Body of pancreas (tissue), 4 donors: ENCODE measurements around the gene SGMS1. TPM values are rescaled to one million over a fixed set of nuclear protein-coding genes. Genes with fewer than 3 reads are reported as not detected.
A peak's percentile ranks its signal among the peaks of the same experiment; 100 is the strongest.

ENCODE experiments used
- ATAC-seq: fragments of 150-250 bp; one replicate; pipeline ENCODE4 v1.9.1; 2016
- DNase-seq, 4 donors: peaks; one replicate each; pipeline ENCODE4 v3.0.0-alpha.2; 2019
- H3K27ac ChIP-seq, 4 donors: fragments of 200-600 bp; sonication (generic); 1 replicate in 3 of 4; 2 replicates in 1 of 4; pipeline versions ENCODE4 v1.5.1 to v1.6.1; 2016 to 2019; ENCODE audit warnings: mild to moderate bottlenecking in 1 of 4, mixed read lengths in 1 of 4, moderate library complexity in 1 of 4
- H3K27me3 ChIP-seq, 2 donors: fragments of 200-600 bp; sonication (generic); one replicate each; pipeline ENCODE4 v1.6.0; 2016; ENCODE audit warnings: mild to moderate bottlenecking in 1 of 2
- H3K36me3 ChIP-seq, 2 donors: fragments of 200-600 bp; sonication (generic); replicated peaks in 1 of 2; 2 replicates each; pipeline ENCODE4 v1.5.1; 2016; ENCODE audit warnings: low read depth in 2 of 2; ENCODE audit not compliant: insufficient read depth in 1 of 2
- H3K4me1 ChIP-seq: fragments of 200-600 bp; sonication (generic); one replicate; pipeline ENCODE4 v1.6.0; 2016
- H3K4me3 ChIP-seq, 2 donors: fragments of 200-600 bp; sonication (generic); 1 replicate in 1 of 2; 2 replicates in 1 of 2; pipeline ENCODE4 v1.5.1; 2016 to 2019
- H3K9me3 ChIP-seq, 3 donors: fragments of 200-600 bp; sonication (generic); 1 replicate in 2 of 3; 2 replicates in 1 of 3; pipeline ENCODE4 v1.5.1; 2016
- CTCF ChIP-seq, 7 experiments: fragments of 450-650 bp in 4 of 7; fragments of 200-600 bp in 3 of 7; sonication (generic) in 3 of 7; IDR thresholded peaks; one replicate each; pipeline ENCODE4 v1.5.1; 2016 to 2019; ENCODE audit warnings: antibody characterized with exemption in 7 of 7
- POLR2A ChIP-seq, 3 donors: fragments of 450-650 bp; IDR thresholded peaks; one replicate each; pipeline ENCODE4 v1.6.1; 2016; ENCODE audit warnings: antibody characterized with exemption in 3 of 3, mild to moderate bottlenecking in 2 of 3
- WGBS, 2 donors: methylation state at CpG; one replicate each; pipeline ENCODE4 v1.1.5; 2017; 5-methylcytosine and 5-hydroxymethylcytosine counted together
- intact Hi-C: fragments of 100-400 bp; cut with DNase I; formaldehyde crosslinking; loops from one replicate; pipeline ENCODE4 v1.15.1; 2023
- total RNA-seq, 2 donors: library from RNA; depleted of rRNA; stranded (reverse); fragments of >200 nt; gene quantifications; one replicate each; pipeline ENCODE4 v1.1.0, GENCODE V29; 2016

SGMS1 gene
- total RNA-seq, 2 donors from 2014 or later = 46.2 to 68.9 TPM

DNA sequence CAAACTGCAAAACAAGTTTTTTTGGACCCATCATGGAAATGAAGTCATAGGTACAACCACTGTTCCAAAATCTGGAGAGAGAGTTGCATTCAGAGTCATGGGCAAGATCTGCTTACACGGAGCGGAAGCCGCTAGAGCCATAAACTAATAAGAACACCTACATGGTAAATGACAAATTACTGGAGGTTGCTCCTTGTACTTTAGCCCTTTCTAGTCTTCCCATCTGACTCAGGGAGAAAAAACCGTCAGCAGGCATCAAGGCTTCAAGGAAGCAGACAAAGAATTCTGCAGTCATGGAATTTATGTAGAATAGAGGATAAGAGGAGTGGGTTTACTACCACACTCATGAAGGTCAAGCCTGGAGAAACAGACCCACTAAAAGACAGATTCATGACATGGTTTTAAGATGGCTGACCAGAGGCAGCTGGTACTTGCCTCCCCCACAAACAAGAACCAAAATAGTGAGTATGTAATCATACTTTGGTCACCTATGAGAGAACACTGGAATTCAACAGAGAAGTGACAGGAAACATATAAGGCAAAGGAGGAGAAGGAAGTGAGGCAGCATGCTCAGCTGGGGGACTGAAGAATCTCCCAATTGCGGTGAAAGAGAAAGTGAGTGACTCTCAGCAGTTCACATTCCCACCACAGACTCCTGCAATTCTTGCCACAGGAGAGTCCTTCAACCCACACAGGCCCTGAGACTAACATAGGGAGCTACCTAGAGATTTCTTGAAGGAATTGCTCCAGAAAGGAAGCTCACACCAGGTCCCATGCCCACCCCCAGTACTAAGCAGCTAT is 330.0 kb downstream of the SGMS1 start:
- Histone ChIP-seq H3K4me3 (no peak overlapping the region), H3K4me1 (no peaks in the 10 kb centered on the region), H3K27ac (no peak overlapping the region), H3K27me3 (no peaks in the 10 kb centered on the region), H3K36me3 (no peaks in the 10 kb centered on the region), H3K9me3 (no peaks in the 10 kb centered on the region)
- intact Hi-C loops = no loop called here
- no peak for DNase-seq
- ATAC-seq = no peak
- 76% methylated on average over 5 of the region's 5 CpGs for WGBS, 2 donors
- no peak for TF ChIP-seq CTCF (IDR thresholded peaks at IDR 0.05)
- TF ChIP-seq POLR2A (IDR thresholded peaks at IDR 0.05) = no peak

GRCh38 chr10:50291261-50291850 is 332.4 kb downstream of the SGMS1 start:
- H3K27ac ChIP-seq = no peak overlapping the region
- H3K4me1 ChIP-seq = no peaks in the 10 kb centered on the region
- no peak overlapping the region for H3K4me3 ChIP-seq
- no peaks in the 10 kb centered on the region for H3K9me3 ChIP-seq
- intact Hi-C loops = no loop called here
- DNase-seq (no peak), ATAC-seq (no peak)
- H3K27me3 ChIP-seq = no peaks in the 10 kb centered on the region
- 36 to 47% methylated on average over 1 of the region's 1 CpG for WGBS, 2 donors
- no peaks in the 10 kb centered on the region for H3K36me3 ChIP-seq
- TF ChIP-seq POLR2A (IDR thresholded peaks at IDR 0.05) (no peak), CTCF (IDR thresholded peaks at IDR 0.05) (peak in 5 of 7 experiments; percentile 22 to 48 (median 39))

- Histone ChIP-seq H3K27ac (no peak overlapping the region), H3K36me3 (no peaks in the 10 kb centered on the region), H3K27me3 (no peaks in the 10 kb centered on the region), H3K4me1 (no peaks in the 10 kb centered on the region), H3K9me3 (no peaks in the 10 kb centered on the region), H3K4me3 (no peak overlapping the region)
- intact Hi-C loops = no loop called here
- TF ChIP-seq POLR2A (IDR thresholded peaks at IDR 0.05) = no peak
- no peak for TF ChIP-seq CTCF (IDR thresholded peaks at IDR 0.05)
- WGBS, 2 donors = 78 to 80% methylated on average over 6 of the region's 6 CpGs
- DNase-seq (no peak), ATAC-seq (no peak)
Measured at GRCh38 chr10:50289196-50289595, 334.6 kb downstream of the SGMS1 start.

DNA sequence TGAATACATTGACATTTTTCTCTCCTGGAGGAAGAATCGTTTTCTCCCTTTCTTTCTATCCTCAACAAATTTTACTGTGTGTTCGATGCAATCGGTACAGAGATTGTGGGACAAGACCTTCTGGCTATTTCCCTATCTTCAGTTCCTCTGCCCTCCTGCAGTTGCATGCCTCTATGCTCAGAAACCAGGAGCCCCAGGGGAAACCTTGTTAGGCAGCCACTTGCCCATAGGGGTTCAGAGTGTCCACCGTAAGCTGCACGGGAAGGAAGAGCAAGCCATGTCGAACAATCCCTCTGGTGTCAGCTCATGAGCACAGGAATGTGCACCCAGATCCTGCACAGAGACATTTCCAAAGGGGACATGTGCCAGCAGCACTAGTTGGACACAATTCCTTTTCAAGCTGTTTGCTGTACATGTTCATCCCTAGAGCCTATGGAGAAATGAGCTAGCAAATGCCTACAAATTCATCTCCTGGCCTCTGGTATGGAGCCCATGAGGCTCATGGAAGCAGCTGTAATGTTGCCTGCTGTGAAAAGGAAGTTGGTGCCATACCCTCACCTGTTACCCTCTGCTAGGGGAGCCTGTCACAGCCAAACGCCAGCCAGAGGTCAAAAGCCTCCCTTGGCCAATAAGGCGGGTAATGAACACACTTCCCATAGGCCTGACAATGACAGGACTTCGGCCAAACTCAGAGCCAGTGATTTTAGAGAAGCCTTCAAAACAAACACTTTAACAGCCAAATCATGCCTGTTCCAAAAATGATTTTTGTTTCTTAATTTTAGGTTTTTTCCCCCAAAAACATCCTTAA is 336.6 kb downstream of the SGMS1 start:
- Histone ChIP-seq H3K27me3 (no peaks in the 10 kb centered on the region), H3K4me1 (no peaks in the 10 kb centered on the region), H3K36me3 (no peaks in the 10 kb centered on the region), H3K4me3 (no peak overlapping the region), H3K9me3 (no peaks in the 10 kb centered on the region), H3K27ac (no peak overlapping the region)
- DNase-seq (no peak), ATAC-seq (no peak)
- intact Hi-C loops = no loop called here
- TF ChIP-seq POLR2A (IDR thresholded peaks at IDR 0.05) (no peak), CTCF (IDR thresholded peaks at IDR 0.05) (no peak)
- 55 to 73% methylated on average over 9 of the region's 9 CpGs for WGBS, 2 donors
